ENCODE data around the gene LYSMD2.

GRCh38 chr15:51751697-51752683 lies 14.5 kb upstream of the LYSMD2 start:
- TF ChIP-seq EZH2 (IDR thresholded peaks at IDR 0.05; ENCODE audit: borderline replicate concordance, low read length) (no peak), CTCF (IDR thresholded peaks at IDR 0.05; ENCODE audit: low read length) (no peak)
